HFF-Myc (cell line): Measurements from ENCODE around the gene FKTN.
A peak's percentile ranks its signal among the peaks of the same experiment; 100 is the strongest.
"Not testable (repeated sequence)": the region's sequence is repeated elsewhere in the genome, so short reads cannot be mapped to it uniquely, and the experiment has no call there.

ENCODE experiments used
- DNase-seq: peaks from one replicate; pipeline ENCODE4 v3.0.0-alpha.2; 2011; ENCODE audit warnings: low read depth; ENCODE audit errors: extremely low read depth
- H3K4me3 ChIP-seq: replicated peaks from 2 replicates; pipeline ENCODE4 v1.5.1; 2011; ENCODE audit warnings: low read depth, mild to moderate bottlenecking, control low read depth, low read length
- CTCF ChIP-seq: IDR thresholded peaks from 2 replicates; pipeline ENCODE4 v1.5.1; 2012; ENCODE audit warnings: mild to moderate bottlenecking, low read depth, low read length, control low read depth; ENCODE audit errors: missing control alignments

The FKTN gene

GRCh38 chr9:105557804-105558610 is at the start of gene FKTN:
FKTN (plus strand) TSS chr9:105558131; CDS start chr9:105575033, 16,902 bp downstream.
- DNase-seq: peak; percentile 36
- TF ChIP-seq CTCF: no peak
- H3K4me3 ChIP-seq: peak within 1 kb of the TSS; percentile 90

GRCh38 chr9:105508530-105508929 is 49.4 kb upstream of the FKTN start:
- H3K4me3 ChIP-seq: no peak overlapping the region
- no peak for DNase-seq
- no peak for TF ChIP-seq CTCF

- no peak for TF ChIP-seq CTCF
- peak; percentile 5 for DNase-seq
- no peak overlapping the region for H3K4me3 ChIP-seq
Observed at GRCh38 chr9:105510024-105510423, 47.9 kb upstream of the FKTN start.

- no peak for DNase-seq
- no peak for TF ChIP-seq CTCF
- H3K4me3 ChIP-seq: no peak overlapping the region
Observed at GRCh38 chr9:105511446-105511845, 46.5 kb upstream of the FKTN start.

- no peak for TF ChIP-seq CTCF
- DNase-seq: no peak
- no peak overlapping the region for H3K4me3 ChIP-seq
Observed at GRCh38 chr9:105515811-105516413, 42.0 kb upstream of the FKTN start.

GRCh38 chr9:105519710-105520369 is 38.1 kb upstream of the FKTN start:
- peak overlapping the region; percentile 30 for H3K4me3 ChIP-seq
- not testable (repeated sequence) for DNase-seq

- not testable (repeated sequence) for H3K4me3 ChIP-seq, DNase-seq
Observed at GRCh38 chr9:105520992-105521391, 36.9 kb upstream of the FKTN start.

- DNase-seq, H3K4me3 ChIP-seq: not testable (repeated sequence)
Observed at GRCh38 chr9:105522618-105523385, 35.1 kb upstream of the FKTN start.
